ENCODE data around the gene QSOX1.
A peak's percentile ranks its signal among the peaks of the same experiment; 100 is the strongest.

The QSOX1 gene

DNA sequence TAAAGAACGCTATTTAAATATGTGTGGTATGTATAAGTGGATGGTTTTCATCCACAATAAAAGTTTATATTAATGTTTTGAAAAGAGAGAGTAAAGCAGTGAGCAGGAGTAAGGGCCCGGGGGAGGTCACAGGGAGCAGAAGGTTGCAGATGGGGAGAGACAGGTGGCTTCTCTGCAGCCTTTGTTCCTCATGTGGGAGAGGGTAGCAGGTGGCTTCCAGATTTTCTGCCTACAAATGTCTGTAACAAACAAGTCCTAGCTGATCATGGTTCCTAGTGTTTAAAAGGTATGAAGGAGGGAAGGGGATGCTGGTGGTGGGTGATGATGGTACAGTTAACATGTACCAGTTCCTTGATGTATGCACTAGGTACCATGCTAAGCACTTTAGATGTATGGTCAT lies 18.8 kb downstream of the QSOX1 start:
- DNase-seq = peak; percentile 75

- DNase-seq = peak; percentile 38
Observed at GRCh38 chr1:180173952-180174351, 19.3 kb downstream of the QSOX1 start.

DNA sequence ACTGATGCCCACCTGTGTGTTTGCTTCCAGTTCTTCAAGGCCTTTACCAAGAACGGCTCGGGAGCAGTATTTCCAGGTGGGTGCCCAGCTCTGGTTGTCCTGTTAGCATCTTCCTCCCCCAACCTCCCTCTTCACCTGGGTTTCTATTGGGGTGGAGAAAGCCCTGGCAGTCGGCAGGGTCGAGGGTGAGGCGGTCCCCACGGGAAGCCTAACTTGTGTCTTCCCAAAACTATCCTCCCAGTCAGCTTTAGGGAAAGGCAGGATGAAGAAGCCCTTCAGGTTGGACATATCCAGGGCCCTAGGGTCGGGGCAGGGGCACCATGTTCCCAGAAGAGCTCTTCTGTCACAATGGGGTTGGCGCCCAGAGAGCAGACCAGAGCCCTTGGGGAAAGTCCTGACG lies 20.6 kb downstream of the QSOX1 start:
- no peak for DNase-seq

- DNase-seq = no peak
Observed at GRCh38 chr1:180175806-180176205, 21.1 kb downstream of the QSOX1 start.

DNA sequence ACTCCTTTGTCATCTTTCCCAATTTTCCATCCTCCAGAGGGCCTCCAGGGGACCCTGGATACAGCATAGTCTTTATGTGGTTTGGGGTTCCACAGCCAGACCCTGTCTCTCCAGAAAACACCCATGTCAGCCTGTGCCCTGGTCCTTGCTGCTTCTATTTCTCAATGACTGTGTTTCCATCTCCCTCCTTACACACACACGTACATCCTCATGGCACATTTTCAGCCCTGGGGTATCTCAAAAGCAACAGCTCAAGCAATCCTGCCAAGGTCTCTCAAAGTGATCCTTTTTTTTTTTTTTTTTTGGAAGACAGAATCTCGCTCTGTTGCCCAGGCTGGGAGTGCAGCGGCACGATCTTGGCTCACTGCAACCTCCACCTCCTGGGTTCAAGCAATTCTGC lies 22.3 kb downstream of the QSOX1 start:
- no peak for DNase-seq

DNA sequence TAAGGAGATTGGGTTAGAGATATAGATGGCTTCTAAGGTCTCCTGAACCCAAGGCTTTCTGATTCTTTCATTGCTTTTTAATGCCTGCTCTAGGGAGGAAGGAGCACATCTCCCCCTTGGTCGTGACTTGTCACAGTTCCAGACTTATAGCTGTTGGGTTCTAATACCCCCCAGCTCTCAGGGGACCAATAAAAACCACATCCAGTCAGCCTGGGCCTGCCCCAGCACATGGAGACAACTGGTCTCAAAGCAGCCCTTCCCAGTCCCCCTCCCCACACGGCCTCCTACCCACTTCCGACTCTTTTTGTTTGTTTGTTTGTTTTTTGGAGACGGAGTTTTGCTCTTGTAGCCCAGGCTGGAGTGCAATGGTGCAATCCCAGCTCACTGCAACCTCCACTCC lies 23.3 kb downstream of the QSOX1 start:
- DNase-seq = peak; percentile 35

DNA sequence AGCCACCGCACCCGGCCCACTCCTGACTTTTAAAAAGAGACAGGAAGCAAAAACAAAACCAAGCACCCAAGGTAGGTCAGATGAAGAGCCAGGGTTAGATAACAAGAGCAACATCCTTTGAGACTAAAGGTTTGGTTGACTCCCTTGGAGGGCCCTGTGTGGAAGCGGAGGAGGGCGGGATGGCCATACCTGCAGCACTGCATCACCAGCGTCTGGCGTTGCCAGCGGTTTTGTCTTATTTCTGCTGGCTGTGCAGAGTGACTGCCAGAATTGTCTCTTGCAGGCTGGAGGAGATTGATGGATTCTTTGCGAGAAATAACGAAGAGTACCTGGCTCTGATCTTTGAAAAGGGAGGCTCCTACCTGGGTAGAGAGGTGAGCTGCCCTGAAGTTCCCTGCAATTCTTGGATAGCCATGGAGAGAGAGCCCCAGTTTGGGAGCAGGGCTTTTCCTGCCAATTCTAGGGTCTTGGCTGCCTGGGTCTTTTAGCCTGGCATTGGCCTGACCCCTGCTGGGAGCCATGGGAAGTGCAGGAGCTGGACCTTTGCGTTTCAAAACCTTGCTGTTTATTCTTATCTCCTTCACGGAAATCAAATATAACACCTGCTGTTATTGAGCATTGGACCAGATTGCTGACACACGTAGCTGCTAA lies 24.0 kb downstream of the QSOX1 start:
- DNase-seq = peak; percentile 44

- peak; percentile 29 for DNase-seq
Observed at GRCh38 chr1:180179162-180179957, 24.7 kb downstream of the QSOX1 start.

DNA sequence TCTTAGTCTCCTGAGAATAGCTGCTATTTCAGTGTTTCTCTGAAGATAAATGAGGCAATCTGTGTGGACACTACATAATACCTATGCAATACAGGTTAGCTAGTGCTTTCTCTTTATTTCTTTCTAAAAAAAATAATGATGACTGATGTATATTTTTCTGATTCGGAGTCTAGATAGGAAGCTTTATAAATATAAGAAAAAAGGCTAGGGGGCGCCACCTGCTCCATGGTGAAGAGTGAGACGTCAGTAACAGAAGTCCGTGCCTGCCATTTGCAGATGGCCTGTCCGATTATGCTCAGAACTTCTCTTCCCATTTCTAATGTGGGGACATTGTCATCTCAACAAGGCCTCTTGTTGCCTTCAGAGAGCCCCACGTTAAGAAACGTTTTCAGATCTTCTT lies 26.4 kb downstream of the QSOX1 start:
- peak; percentile 9 for DNase-seq

DNA sequence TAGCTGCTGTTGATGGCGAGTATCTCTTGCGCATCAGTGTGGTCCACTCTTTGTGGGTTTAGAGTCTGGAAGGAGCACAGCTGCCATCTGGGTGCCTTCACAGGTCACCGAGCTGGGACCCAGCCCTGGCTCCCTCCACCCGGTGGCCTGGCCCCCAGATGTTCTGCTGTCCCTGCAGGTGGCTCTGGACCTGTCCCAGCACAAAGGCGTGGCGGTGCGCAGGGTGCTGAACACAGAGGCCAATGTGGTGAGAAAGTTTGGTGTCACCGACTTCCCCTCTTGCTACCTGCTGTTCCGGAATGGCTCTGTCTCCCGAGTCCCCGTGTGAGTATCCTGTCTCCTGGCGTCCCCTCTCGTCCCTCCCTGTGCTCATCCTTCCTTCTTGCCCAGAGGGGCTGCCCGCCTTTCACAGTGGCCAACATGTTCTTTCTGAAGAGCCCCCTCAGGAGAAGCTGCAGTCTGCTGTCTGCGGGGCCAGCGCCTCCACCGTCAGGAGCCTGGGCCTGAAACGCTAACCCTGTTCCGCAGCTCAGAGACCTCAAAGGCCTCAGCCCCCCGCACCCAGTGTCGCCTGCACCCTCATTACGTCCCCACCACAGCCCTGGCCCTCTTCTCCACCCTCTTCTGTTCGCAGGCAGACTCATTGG lies 27.4 kb downstream of the QSOX1 start:
- no peak for DNase-seq

GRCh38 chr1:180182643-180183311 lies 28.1 kb downstream of the QSOX1 start:
- peak; percentile 90 for DNase-seq

DNA sequence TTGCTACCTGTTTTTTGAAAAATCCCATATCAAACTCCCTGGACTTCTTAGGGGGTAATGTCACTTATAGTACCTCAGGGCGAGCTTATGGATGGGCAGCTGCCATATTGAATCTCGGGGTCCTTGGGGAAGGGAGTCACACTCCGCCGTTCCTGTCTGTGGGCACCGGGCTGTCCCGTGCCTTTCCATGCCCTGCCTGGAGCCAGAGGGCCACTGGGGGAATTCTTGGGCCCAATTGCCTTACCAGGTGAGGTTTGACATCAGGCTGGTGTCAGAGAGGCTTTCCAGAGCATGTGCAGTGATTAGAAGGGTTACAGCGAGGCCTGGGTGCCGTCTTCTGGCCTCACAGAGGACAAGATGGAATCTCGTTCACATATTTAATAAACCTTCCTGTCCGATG lies 28.8 kb downstream of the QSOX1 start:
- no peak for DNase-seq

GRCh38 chr1:180184041-180184440 lies 29.4 kb downstream of the QSOX1 start:
- no peak for DNase-seq

GRCh38 chr1:180185281-180185680 lies 30.6 kb downstream of the QSOX1 start:
- no peak for DNase-seq

GRCh38 chr1:180185971-180186645 lies 31.4 kb downstream of the QSOX1 start:
- DNase-seq = no peak

GRCh38 chr1:180186831-180187230 lies 32.2 kb downstream of the QSOX1 start:
- no peak for DNase-seq

DNA sequence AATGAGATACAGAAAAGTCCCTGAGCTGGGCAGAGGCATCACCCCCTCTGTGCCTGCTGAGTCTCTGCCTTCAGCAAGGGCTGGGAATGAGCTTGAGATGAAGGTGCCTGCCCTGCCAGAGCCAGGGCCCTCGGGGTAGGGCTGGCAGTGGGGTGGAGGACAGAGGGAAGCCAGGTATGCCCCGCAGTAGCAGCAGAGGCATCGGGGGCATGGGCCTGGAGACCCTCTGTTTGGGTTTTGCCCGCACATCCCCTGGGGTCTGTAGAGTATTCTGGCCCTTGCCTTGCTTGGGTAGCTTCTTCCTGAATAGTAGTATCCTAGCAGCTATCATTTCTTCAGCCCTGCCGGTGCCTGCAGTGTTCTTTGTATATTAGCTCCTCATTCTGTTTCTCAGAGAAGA lies 33.0 kb downstream of the QSOX1 start:
- no peak for DNase-seq

DNA sequence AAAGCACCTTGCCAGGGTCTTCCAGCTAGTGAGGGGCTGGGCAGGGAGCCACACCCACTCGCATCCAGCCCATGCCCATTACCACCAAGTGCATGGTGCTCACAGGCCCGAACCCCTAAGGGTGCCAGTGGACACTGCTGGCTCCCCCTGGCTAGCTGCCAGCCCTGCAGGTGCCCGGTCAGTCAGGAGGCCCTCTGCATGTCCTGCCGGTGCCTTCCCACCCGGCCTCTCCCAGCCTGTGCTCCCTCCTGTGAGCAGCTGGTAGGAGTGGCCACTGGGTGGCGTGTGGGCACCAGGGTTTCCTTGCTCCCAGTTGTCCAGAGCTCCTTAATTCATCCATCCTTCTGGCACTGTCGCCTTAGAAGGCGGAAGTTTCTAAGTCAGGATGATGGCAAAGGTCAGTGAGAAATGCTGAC lies 33.4 kb downstream of the QSOX1 start:
- peak; percentile 51 for DNase-seq

GRCh38 chr1:180188684-180189175 lies 34.1 kb downstream of the QSOX1 start:
- no peak for DNase-seq

DNA sequence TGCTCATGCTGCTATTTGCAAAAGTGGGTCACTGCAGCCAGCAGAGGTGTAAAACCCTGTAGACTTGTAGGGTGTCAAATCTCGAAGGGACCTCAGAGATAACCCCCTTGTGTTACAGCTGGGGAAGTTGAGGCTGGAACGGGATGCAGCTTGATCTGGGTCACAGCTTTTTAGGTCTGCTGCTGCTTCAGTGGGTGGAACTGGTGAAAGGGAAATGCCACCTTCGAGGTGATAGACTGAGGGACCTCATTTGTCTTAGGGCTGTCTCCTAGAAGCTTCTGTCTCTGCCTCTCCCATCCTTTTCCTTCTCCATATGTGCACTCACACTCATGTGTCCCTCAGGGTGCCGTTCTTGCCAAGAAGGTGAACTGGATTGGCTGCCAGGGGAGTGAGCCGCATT lies 35.4 kb downstream of the QSOX1 start:
- DNase-seq = no peak

GRCh38 chr1:180192172-180192571 lies 37.5 kb downstream of the QSOX1 start:
- DNase-seq = no peak

DNA sequence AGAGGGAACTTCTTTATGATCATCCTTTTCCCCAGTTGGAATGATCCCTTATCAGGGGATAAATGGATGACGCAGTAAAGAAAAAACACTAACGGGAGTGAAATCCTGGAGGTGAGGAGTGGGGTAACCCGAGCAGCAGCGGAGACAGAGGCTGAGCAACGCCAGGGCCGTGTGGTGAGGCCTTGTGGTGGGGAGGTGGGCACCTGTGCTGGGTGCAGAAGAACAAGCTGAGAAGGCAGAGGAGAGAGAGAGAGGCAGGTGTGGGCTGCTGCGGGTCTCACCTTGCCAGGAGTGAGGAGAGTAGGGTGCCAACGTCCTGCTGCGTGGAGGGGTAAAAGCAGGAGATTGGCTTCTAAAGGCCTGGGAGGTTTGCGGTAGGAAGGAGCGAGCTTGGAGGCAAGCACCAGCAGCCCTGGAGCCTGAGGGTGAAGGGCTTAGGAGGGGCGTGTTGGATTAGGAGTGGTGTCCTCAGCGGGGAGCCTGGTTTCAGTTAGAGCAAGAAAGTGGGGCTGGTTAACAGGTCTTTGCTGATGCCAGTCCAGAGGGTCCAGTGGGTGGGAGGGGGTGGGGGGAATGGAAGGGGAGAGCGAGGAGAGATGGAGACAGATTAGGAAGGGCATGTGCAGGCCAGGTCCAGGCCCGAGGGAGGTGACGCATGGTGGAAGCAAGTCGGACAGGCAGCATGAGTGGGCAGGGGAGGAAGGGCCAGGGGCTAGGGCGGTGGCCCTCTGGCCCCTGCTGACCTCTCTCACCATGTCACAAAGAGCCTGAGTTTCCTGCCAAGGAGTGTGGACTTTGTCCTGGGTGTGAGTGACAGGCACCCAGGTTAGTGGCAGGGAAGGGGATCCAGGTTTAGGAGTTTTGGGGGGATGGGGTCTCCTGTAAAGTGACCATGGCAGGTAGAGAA lies 38.7 kb downstream of the QSOX1 start:
- DNase-seq = no peak

Data from NCI-H2171 treated with DMSO at 0.1 percent for 48 hours (cell line).